ENCODE measurements around the gene EPHB1.

DNA sequence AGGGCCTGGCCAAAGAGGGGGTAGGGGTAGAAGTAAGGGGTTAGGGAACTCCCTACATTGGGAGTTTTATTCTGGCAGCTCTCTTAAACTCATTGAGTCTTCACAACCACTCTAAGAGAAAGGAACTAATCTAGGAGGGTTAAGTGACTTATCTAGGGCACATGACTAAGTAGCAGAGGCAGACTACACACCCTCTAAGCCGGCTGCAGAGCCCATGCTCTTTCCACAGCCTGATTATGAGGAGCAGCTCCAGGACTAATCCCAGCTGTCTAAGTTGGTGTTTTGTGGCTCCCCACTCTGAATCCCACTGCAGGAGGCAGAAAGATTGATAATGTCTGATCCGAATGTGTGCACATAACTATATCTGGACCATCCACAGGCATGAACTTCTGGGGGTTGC, 374.6 kb downstream of the EPHB1 start:
- TF ChIP-seq, protein P1, sequence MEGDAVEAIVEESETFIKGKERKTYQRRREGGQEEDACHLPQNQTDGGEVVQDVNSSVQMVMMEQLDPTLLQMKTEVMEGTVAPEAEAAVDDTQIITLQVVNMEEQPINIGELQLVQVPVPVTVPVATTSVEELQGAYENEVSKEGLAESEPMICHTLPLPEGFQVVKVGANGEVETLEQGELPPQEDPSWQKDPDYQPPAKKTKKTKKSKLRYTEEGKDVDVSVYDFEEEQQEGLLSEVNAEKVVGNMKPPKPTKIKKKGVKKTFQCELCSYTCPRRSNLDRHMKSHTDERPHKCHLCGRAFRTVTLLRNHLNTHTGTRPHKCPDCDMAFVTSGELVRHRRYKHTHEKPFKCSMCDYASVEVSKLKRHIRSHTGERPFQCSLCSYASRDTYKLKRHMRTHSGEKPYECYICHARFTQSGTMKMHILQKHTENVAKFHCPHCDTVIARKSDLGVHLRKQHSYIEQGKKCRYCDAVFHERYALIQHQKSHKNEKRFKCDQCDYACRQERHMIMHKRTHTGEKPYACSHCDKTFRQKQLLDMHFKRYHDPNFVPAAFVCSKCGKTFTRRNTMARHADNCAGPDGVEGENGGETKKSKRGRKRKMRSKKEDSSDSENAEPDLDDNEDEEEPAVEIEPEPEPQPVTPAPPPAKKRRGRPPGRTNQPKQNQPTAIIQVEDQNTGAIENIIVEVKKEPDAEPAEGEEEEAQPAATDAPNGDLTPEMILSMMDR (IDR thresholded peaks at IDR 0.05; ENCODE audit: insufficient read depth, low read length) = no peak
- TF ChIP-seq POLR2AphosphoS5 (IDR thresholded peaks at IDR 0.05; ENCODE audit: low read depth) = no peak
- TF ChIP-seq, protein P2, sequence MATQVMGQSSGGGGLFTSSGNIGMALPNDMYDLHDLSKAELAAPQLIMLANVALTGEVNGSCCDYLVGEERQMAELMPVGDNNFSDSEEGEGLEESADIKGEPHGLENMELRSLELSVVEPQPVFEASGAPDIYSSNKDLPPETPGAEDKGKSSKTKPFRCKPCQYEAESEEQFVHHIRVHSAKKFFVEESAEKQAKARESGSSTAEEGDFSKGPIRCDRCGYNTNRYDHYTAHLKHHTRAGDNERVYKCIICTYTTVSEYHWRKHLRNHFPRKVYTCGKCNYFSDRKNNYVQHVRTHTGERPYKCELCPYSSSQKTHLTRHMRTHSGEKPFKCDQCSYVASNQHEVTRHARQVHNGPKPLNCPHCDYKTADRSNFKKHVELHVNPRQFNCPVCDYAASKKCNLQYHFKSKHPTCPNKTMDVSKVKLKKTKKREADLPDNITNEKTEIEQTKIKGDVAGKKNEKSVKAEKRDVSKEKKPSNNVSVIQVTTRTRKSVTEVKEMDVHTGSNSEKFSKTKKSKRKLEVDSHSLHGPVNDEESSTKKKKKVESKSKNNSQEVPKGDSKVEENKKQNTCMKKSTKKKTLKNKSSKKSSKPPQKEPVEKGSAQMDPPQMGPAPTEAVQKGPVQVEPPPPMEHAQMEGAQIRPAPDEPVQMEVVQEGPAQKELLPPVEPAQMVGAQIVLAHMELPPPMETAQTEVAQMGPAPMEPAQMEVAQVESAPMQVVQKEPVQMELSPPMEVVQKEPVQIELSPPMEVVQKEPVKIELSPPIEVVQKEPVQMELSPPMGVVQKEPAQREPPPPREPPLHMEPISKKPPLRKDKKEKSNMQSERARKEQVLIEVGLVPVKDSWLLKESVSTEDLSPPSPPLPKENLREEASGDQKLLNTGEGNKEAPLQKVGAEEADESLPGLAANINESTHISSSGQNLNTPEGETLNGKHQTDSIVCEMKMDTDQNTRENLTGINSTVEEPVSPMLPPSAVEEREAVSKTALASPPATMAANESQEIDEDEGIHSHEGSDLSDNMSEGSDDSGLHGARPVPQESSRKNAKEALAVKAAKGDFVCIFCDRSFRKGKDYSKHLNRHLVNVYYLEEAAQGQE (IDR thresholded peaks at IDR 0.05; ENCODE audit: insufficient replicate concordance, low read depth) = no peak
- no peak for TF ChIP-seq SPI1 (IDR thresholded peaks at IDR 0.05; ENCODE audit: borderline replicate concordance, low read depth)
- TF ChIP-seq GABPA (IDR thresholded peaks at IDR 0.05; ENCODE audit: low read depth) = no peak
